ENCODE measurements around the gene TFB2M.
"Not testable (repeated sequence)": the region's sequence is repeated elsewhere in the genome, so short reads cannot be mapped to it uniquely, and the experiment has no call there.

- TF ChIP-seq YY1 (IDR thresholded peaks at IDR 0.05; ENCODE audit: insufficient read depth, insufficient read length); ZNF274 (IDR thresholded peaks at IDR 0.05; ENCODE audit: low read depth, low read length); SUZ12 (IDR thresholded peaks at IDR 0.05; ENCODE audit: extremely low read depth, insufficient read depth, insufficient read length): not testable (repeated sequence)
Measured at GRCh38 chr1:246589919-246590318, 23.9 kb upstream of the TFB2M start.
